ENCODE measurements around the gene DUSP1. TPM values are rescaled to one million over a fixed set of nuclear protein-coding genes. Genes with fewer than 3 reads are reported as not detected.

DUSP1 gene
- total RNA-seq, 1 donor from 2014 or later: 9.7 TPM

- intact Hi-C loops (cut with micrococcal nuclease): no loop called here
- DNase-seq (ENCODE audit: low spot score): no peak
- H3K36me3 Mint-ChIP-seq (ENCODE audit: low read depth): no peaks in the 10 kb centered on the region
- H3K4me3 Mint-ChIP-seq (ENCODE audit: low read depth): no peak overlapping the region
- H3K9me3 Mint-ChIP-seq: no peaks in the 10 kb centered on the region
- H3K4me1 Mint-ChIP-seq (ENCODE audit: low read depth): peaks cover 7% of the 10 kb centered on the region
- H3K27ac Mint-ChIP-seq: no peak overlapping the region
- peaks cover 9% of the 10 kb centered on the region for H3K27me3 Mint-ChIP-seq (ENCODE audit: low read depth)
Observed at GRCh38 chr5:172760136-172760535, 10.9 kb downstream of the DUSP1 start.

- Mint-ChIP-seq H3K36me3 (ENCODE audit: low read depth) (no peaks in the 10 kb centered on the region), H3K27me3 (ENCODE audit: low read depth) (peaks cover 14% of the 10 kb centered on the region), H3K27ac (no peak overlapping the region), H3K4me3 (ENCODE audit: low read depth) (no peak overlapping the region), H3K9me3 (no peaks in the 10 kb centered on the region), H3K4me1 (ENCODE audit: low read depth) (no peaks in the 10 kb centered on the region)
- intact Hi-C loops (cut with micrococcal nuclease): no loop called here
- no peak for DNase-seq (ENCODE audit: low spot score)
Observed at GRCh38 chr5:172758834-172759149, 12.2 kb downstream of the DUSP1 start.

- Mint-ChIP-seq H3K4me3 (ENCODE audit: low read depth) (no peak overlapping the region), H3K9me3 (no peaks in the 10 kb centered on the region), H3K27me3 (ENCODE audit: low read depth) (peaks cover 18% of the 10 kb centered on the region), H3K27ac (no peak overlapping the region), H3K4me1 (ENCODE audit: low read depth) (no peaks in the 10 kb centered on the region), H3K36me3 (ENCODE audit: low read depth) (no peaks in the 10 kb centered on the region)
- DNase-seq (ENCODE audit: low spot score): no peak
- intact Hi-C loops (cut with micrococcal nuclease): no loop called here
Observed at GRCh38 chr5:172758077-172758833, 12.7 kb downstream of the DUSP1 start.

GRCh38 chr5:172757394-172758010 lies 13.5 kb downstream of the DUSP1 start:
- intact Hi-C loops (cut with micrococcal nuclease): no loop called here
- no peak overlapping the region for H3K4me3 Mint-ChIP-seq (ENCODE audit: low read depth)
- no peak for DNase-seq (ENCODE audit: low spot score)
- H3K9me3 Mint-ChIP-seq: no peaks in the 10 kb centered on the region
- H3K36me3 Mint-ChIP-seq (ENCODE audit: low read depth): no peaks in the 10 kb centered on the region
- H3K4me1 Mint-ChIP-seq (ENCODE audit: low read depth): no peaks in the 10 kb centered on the region
- H3K27me3 Mint-ChIP-seq (ENCODE audit: low read depth): peaks cover 21% of the 10 kb centered on the region
- H3K27ac Mint-ChIP-seq: no peak overlapping the region

GRCh38 chr5:172756764-172757393 lies 14.1 kb downstream of the DUSP1 start:
- no peaks in the 10 kb centered on the region for H3K9me3 Mint-ChIP-seq
- H3K27me3 Mint-ChIP-seq (ENCODE audit: low read depth): peaks cover 26% of the 10 kb centered on the region
- no peak overlapping the region for H3K27ac Mint-ChIP-seq
- H3K4me1 Mint-ChIP-seq (ENCODE audit: low read depth): no peaks in the 10 kb centered on the region
- H3K36me3 Mint-ChIP-seq (ENCODE audit: low read depth): no peaks in the 10 kb centered on the region
- no peak for DNase-seq (ENCODE audit: low spot score)
- no peak overlapping the region for H3K4me3 Mint-ChIP-seq (ENCODE audit: low read depth)
- intact Hi-C loops (cut with micrococcal nuclease): no loop called here

GRCh38 chr5:172754596-172755356 lies 16.2 kb downstream of the DUSP1 start:
- no peaks in the 10 kb centered on the region for H3K36me3 Mint-ChIP-seq (ENCODE audit: low read depth)
- peaks cover 23% of the 10 kb centered on the region for H3K27me3 Mint-ChIP-seq (ENCODE audit: low read depth)
- H3K4me3 Mint-ChIP-seq (ENCODE audit: low read depth): no peak overlapping the region
- intact Hi-C loops (cut with micrococcal nuclease): no loop called here
- H3K4me1 Mint-ChIP-seq (ENCODE audit: low read depth): no peaks in the 10 kb centered on the region
- DNase-seq (ENCODE audit: low spot score): no peak
- H3K27ac Mint-ChIP-seq: no peak overlapping the region
- no peaks in the 10 kb centered on the region for H3K9me3 Mint-ChIP-seq

GRCh38 chr5:172753101-172753500 lies 17.9 kb downstream of the DUSP1 start:
- intact Hi-C loops (cut with micrococcal nuclease): no loop called here
- H3K4me3 Mint-ChIP-seq (ENCODE audit: low read depth): no peak overlapping the region
- no peak overlapping the region for H3K27ac Mint-ChIP-seq
- no peak for DNase-seq (ENCODE audit: low spot score)
- no peaks in the 10 kb centered on the region for H3K9me3 Mint-ChIP-seq
- H3K27me3 Mint-ChIP-seq (ENCODE audit: low read depth): peaks cover 19% of the 10 kb centered on the region
- H3K4me1 Mint-ChIP-seq (ENCODE audit: low read depth): no peaks in the 10 kb centered on the region
- H3K36me3 Mint-ChIP-seq (ENCODE audit: low read depth): no peaks in the 10 kb centered on the region

- peaks cover 19% of the 10 kb centered on the region for H3K27me3 Mint-ChIP-seq (ENCODE audit: low read depth)
- H3K4me1 Mint-ChIP-seq (ENCODE audit: low read depth): no peaks in the 10 kb centered on the region
- H3K9me3 Mint-ChIP-seq: no peaks in the 10 kb centered on the region
- H3K27ac Mint-ChIP-seq: no peak overlapping the region
- no peak for DNase-seq (ENCODE audit: low spot score)
- H3K36me3 Mint-ChIP-seq (ENCODE audit: low read depth): no peaks in the 10 kb centered on the region
- intact Hi-C loops (cut with micrococcal nuclease): no loop called here
- H3K4me3 Mint-ChIP-seq (ENCODE audit: low read depth): no peak overlapping the region
Observed at GRCh38 chr5:172751761-172752510, 19.1 kb downstream of the DUSP1 start.

- Mint-ChIP-seq H3K27ac (no peak overlapping the region), H3K36me3 (ENCODE audit: low read depth) (no peaks in the 10 kb centered on the region)
- intact Hi-C loops (cut with micrococcal nuclease): no loop called here
Observed at GRCh38 chr5:172749881-172750633, 20.9 kb downstream of the DUSP1 start.

GRCh38 chr5:172749076-172749475 lies 21.9 kb downstream of the DUSP1 start:
- H3K27ac Mint-ChIP-seq: no peak overlapping the region
- no peaks in the 10 kb centered on the region for H3K4me1 Mint-ChIP-seq (ENCODE audit: low read depth)
- no peak overlapping the region for H3K4me3 Mint-ChIP-seq (ENCODE audit: low read depth)
- H3K9me3 Mint-ChIP-seq: no peaks in the 10 kb centered on the region
- H3K36me3 Mint-ChIP-seq (ENCODE audit: low read depth): no peaks in the 10 kb centered on the region
- H3K27me3 Mint-ChIP-seq (ENCODE audit: low read depth): peaks cover 17% of the 10 kb centered on the region
- intact Hi-C loops (cut with micrococcal nuclease): no loop called here
- DNase-seq (ENCODE audit: low spot score): no peak

More at GRCh38 chr5:172749881-172750633, 20.9 kb downstream of the DUSP1 start:
- Mint-ChIP-seq H3K4me3 (ENCODE audit: low read depth) (no peak overlapping the region), H3K9me3 (no peaks in the 10 kb centered on the region), H3K27me3 (ENCODE audit: low read depth) (peaks cover 18% of the 10 kb centered on the region), H3K4me1 (ENCODE audit: low read depth) (no peaks in the 10 kb centered on the region)
- DNase-seq (ENCODE audit: low spot score): no peak

GRCh38 chr5:172748341-172748843 lies 22.6 kb downstream of the DUSP1 start:
- Mint-ChIP-seq H3K9me3 (no peaks in the 10 kb centered on the region), H3K4me3 (ENCODE audit: low read depth) (no peak overlapping the region), H3K27ac (no peak overlapping the region), H3K4me1 (ENCODE audit: low read depth) (no peaks in the 10 kb centered on the region), H3K36me3 (ENCODE audit: low read depth) (no peaks in the 10 kb centered on the region), H3K27me3 (ENCODE audit: low read depth) (peaks cover 11% of the 10 kb centered on the region)
- intact Hi-C loops (cut with micrococcal nuclease): no loop called here
- no peak for DNase-seq (ENCODE audit: low spot score)

- intact Hi-C loops (cut with micrococcal nuclease): no loop called here
- no peak for DNase-seq (ENCODE audit: low spot score)
- H3K4me3 Mint-ChIP-seq (ENCODE audit: low read depth): no peak overlapping the region
- H3K27me3 Mint-ChIP-seq (ENCODE audit: low read depth): peaks cover 7% of the 10 kb centered on the region
- H3K27ac Mint-ChIP-seq: no peak overlapping the region
- no peaks in the 10 kb centered on the region for H3K4me1 Mint-ChIP-seq (ENCODE audit: low read depth)
- no peaks in the 10 kb centered on the region for H3K36me3 Mint-ChIP-seq (ENCODE audit: low read depth)
- H3K9me3 Mint-ChIP-seq: no peaks in the 10 kb centered on the region
Observed at GRCh38 chr5:172747471-172747870, 23.5 kb downstream of the DUSP1 start.
